HG03045 (cell line): ENCODE results near the gene OSMR.

Source experiments
- ATAC-seq: cut with Tn5 transposase; IDR thresholded peaks from one replicate; pipeline ENCODE4 v1.9.1; 2021; ENCODE audit warnings: mild to moderate bottlenecking, moderate library complexity; ENCODE audit not compliant: unreplicated experiment

Gene OSMR

GRCh38 chr5:38923661-38924451 is 78.0 kb downstream of the OSMR start:
- no peak for ATAC-seq

- no peak for ATAC-seq
Observed at GRCh38 chr5:38925154-38925925, 79.5 kb downstream of the OSMR start.

GRCh38 chr5:38926121-38926520 is 80.3 kb downstream of the OSMR start:
- ATAC-seq, result no peak

GRCh38 chr5:38927470-38927869 is 81.7 kb downstream of the OSMR start:
- ATAC-seq, result no peak

GRCh38 chr5:38929838-38930237 is 84.0 kb downstream of the OSMR start:
- no peak for ATAC-seq

- ATAC-seq, result no peak
Observed at GRCh38 chr5:38931731-38932130, 85.9 kb downstream of the OSMR start.

- ATAC-seq, result no peak
Observed at GRCh38 chr5:38932854-38933408, 87.1 kb downstream of the OSMR start.

GRCh38 chr5:38935437-38935836 is 89.6 kb downstream of the OSMR start:
- ATAC-seq, result no peak

GRCh38 chr5:38936269-38936668 is 90.5 kb downstream of the OSMR start:
- no peak for ATAC-seq

GRCh38 chr5:38938424-38938823 is 92.6 kb downstream of the OSMR start:
- ATAC-seq, result no peak

- ATAC-seq, result no peak
Observed at GRCh38 chr5:38938973-38939372, 93.2 kb downstream of the OSMR start.

- no peak for ATAC-seq
Observed at GRCh38 chr5:38940230-38940858, 94.5 kb downstream of the OSMR start.

GRCh38 chr5:38941912-38942311 is 96.1 kb downstream of the OSMR start:
- no peak for ATAC-seq

- ATAC-seq, result no peak
Observed at GRCh38 chr5:38944282-38944681, 98.5 kb downstream of the OSMR start.

- ATAC-seq, result no peak
Observed at GRCh38 chr5:38948501-38948900, 102.7 kb downstream of the OSMR start.

- ATAC-seq, result no peak
Observed at GRCh38 chr5:38953426-38954012, 107.7 kb downstream of the OSMR start.

GRCh38 chr5:38961691-38962090 is 115.9 kb downstream of the OSMR start:
- no peak for ATAC-seq

- ATAC-seq, result no peak
Observed at GRCh38 chr5:38968665-38969064, 122.9 kb downstream of the OSMR start.

- no peak for ATAC-seq
Observed at GRCh38 chr5:38978036-38978435, 132.2 kb downstream of the OSMR start.

GRCh38 chr5:38979535-38979934 is 133.7 kb downstream of the OSMR start:
- ATAC-seq, result no peak
